GM18517 (cell line): Measurements from ENCODE around the gene DRGX.

ENCODE experiments used
- ATAC-seq: cut with Tn5 transposase; IDR thresholded peaks from one replicate; pipeline ENCODE4 v1.9.1; 2021; ENCODE audit warnings: mild to moderate bottlenecking, moderate library complexity; ENCODE audit not compliant: unreplicated experiment

DRGX gene

GRCh38 chr10:49408519-49409306, 12.8 kb upstream of the DRGX start:
- no peak for ATAC-seq

DNA sequence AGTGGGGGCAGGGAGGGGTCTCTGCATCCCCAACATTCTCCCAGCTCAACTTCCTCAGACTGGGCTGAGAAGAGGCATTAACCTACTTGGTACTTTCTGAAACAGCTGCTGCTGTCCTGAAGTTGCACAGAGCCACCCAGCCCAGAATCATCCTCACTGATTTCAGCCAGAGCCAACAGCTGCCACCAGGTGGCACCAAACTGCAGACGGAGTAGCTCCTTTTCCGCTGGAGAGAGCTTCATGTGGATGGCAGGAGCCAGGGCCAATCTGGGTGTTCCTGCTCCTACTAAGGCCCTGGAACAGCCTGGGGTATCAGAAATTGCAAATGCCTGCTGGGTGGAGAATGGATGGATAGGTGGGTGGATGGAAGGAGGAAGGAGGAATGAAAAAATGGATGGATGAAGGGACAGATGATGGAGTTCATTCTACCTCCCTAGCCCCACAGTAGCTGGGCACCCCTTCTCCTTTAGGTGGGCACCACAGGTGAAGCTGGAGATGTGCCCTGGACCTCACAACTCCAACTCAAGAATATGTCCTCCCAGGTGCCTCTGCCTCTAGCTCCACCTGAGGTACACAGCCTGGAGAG, 11.8 kb upstream of the DRGX start:
- ATAC-seq, result peak; percentile 55

- ATAC-seq, result no peak
Observed at GRCh38 chr10:49407151-49407550, 11.3 kb upstream of the DRGX start.

DNA sequence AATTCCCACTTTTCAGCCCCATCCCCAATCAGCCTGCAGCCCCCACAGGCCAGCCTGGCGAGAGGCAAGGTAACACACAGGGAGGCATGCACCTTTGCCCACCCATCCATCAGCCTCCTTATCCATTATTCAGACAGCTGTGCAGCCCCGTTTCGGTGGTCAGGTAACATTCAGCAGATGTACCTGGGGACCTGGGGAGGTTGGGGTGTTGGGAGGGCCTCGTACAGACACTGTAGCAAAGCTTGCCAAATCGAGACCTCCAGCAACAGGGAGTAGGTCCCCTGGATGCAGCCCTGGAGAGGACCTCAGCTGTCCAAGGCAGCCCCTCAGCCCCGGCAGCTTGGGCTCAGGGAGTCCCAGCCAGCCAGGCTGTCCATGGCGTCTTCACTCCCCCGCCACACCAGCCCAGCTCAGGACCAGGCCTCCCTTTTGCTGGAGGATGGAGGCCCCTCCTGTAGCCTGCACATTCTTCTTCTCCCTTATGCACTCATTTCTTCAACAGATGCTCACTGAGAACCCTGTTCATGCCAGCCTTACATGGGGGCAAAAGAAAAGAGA, 8.5 kb upstream of the DRGX start:
- ATAC-seq, result no peak

DNA sequence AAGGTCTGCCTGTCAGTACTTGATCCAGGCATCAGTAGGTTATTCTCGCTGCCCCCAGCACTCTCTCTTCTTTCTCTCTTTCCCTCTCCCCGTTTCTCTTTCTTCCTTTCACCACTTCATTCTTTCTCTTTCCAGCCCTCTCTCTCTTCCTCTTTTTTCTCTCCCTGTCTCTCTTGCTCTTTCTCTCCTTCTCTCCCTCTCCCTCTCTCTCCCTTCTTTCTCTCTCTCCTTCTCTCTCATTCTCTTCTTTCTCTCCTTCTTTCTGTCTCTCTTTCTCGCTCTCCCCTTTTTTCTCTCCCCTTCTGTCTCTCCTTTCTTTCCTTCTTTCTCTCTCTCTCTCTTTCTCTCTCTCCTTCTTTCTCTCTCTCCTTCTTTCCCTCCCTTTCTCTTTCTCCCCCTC, 7.5 kb upstream of the DRGX start:
- no peak for ATAC-seq

- no peak for ATAC-seq
Observed at GRCh38 chr10:49400365-49400764, 4.5 kb upstream of the DRGX start.

DNA sequence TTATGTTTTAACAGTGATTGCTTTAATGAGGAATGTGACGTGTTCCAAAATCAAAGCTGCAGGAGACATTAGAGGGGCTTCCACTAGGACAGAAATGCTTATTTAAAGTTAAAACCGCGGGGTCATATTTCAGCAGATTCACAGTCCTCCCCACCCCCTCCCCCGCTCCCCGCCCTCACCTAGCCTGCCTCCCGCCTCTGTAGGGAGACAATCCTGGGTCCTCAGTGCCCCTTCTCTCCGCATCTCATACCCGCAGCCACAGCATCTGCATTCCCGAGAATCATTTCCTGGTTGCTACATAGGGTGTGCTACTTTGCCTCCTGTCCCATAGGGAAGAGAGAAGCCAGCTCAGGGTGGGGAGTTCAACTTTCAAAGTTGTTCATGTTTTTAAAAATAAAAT, 3.1 kb upstream of the DRGX start:
- ATAC-seq, result no peak

DNA sequence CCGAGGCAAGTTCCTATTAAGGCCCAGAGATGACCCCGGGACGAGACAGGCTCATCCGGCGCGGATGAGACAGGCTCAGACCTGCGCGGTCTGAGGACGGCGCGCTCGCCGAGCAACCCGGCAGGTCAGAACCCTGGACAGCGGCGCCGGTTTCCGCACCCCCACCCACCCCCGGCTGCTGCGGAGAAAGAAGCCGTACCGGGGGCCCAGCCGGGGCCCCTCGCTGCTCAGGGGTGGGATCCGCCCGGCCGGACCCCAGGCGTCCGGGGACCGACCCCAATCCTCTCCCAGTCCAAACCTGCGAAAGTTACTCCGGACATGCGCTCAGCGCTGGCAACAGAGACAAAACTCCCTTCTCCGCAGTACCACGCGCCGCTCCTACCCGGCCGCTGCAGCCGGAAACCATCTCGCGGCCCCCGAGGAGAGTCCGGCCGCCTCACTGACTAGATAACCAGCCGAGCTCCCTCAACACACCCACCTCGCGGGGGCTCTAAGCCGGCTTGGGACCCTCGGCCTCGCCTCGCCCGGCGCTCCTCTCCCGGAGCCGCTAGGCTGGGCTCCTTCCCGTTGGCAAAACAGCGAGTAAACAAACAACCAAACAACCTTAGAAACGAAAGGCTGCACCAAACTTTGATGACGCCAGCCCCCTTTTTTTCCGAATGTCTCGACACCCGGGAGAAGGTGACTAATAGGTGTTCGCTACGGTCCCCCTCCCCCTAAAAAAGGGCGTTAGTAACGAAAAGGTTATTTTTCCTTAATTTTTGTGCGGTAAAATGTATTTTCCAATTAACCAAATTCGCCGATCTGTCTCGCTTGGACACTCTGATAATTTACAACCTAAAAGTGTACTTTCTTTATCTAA, 2.3 kb upstream of the DRGX start:
- no peak for ATAC-seq

GRCh38 chr10:49397036-49397999, 1.4 kb upstream of the DRGX start:
- no peak for ATAC-seq

- no peak for ATAC-seq
Observed at GRCh38 chr10:49396666-49396999, 744 bp upstream of the DRGX start.

- ATAC-seq, result no peak
Observed at GRCh38 chr10:49394933-49395740, 752 bp downstream of the DRGX start.

DNA sequence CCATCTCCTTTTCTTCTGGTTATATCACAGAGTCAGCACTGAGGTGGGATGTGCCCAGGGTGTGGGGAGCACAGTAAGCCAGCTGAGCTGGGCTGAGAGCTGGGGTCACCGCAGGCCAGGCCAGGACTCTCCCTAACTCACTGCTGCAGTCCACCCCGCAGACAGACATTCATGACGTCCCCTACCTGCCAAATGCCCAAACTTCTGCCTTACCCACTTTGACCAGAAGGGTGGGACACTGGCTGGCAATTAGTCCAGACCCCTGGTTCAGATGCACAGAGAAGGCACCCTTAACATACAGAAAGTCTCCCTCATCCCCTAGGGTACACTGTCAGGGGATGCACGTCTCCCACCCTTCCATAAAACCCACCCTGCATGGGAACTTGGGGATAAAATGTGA, 2.1 kb downstream of the DRGX start:
- no peak for ATAC-seq

DNA sequence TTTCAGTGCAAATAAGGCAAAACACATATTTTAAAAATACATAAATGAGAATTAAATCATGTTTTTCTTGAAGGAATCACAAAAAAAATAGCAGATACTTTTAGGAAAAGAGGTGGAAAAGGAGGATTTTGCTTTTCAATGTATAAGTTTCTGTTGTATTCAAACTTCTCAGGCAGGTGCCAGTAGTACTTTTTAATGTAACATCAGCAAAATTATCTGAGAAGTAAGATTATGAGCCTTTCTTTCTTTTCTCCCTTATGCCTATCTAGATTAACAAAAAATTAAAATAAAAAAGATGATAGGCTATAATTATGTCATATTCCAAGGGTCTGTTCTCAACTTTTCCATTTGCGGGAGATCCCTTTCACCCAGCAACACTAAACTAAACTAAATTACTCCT, 2.6 kb downstream of the DRGX start:
- no peak for ATAC-seq

DNA sequence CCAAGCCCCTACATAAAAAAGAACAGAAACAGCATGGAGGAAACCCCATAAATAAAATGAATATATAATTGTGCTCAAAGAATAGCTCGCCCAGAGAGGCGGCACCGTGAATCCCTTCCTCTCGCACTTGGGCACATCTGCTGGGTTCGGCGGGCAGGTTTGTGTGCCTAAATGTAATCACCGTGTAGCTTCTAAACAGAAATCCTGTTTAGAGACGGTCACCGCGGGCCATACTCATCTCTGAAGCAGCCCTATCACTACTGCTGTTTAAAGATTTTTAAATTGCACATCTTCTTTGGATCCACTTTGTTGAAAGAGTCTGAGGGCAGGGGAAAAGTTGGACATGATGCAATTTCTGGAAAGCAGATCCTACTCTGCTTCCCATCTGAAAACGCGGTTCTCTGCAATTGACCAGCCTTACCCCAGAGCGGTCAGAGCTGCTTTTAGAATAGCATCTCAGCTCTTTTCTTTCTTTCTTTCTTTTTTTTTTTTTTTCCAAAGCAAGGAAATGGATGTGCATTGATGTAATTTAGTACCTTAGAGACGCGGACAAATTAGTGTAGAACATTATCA, 6.4 kb downstream of the DRGX start:
- no peak for ATAC-seq

DNA sequence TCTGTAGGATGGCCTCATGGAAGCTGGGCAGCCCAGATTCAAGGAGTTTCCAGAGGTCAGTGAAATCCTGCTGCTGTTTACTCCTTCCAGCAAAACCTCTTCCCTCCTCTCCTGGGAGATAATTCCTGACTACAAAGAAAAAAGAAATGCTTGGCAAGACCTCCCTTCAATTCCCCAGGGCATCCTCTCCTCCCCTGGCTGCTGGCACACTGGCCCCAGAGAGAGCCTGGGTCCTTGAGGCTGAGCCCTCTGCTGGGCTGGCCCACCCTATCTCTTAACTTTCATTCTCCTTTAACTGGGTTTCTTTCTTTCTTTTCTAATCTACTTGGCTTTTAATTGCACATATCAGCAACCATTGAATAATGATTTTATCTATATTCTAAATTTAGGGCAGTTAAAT, 7.7 kb downstream of the DRGX start:
- no peak for ATAC-seq

GRCh38 chr10:49387071-49387470, 8.8 kb downstream of the DRGX start:
- no peak for ATAC-seq

- ATAC-seq, result no peak
Observed at GRCh38 chr10:49385939-49386922, 9.7 kb downstream of the DRGX start.

- ATAC-seq, result no peak
Observed at GRCh38 chr10:49384268-49384953, 11.5 kb downstream of the DRGX start.
